CD4-positive, CD25-positive, alpha-beta regulatory T cell (primary cell): ENCODE results near the gene GPD1L. TPM values are rescaled to one million over a fixed set of nuclear protein-coding genes. Genes with fewer than 3 reads are reported as not detected.
A peak's percentile ranks its signal among the peaks of the same experiment; 100 is the strongest.
"Not testable (repeated sequence)": the region's sequence is repeated elsewhere in the genome, so short reads cannot be mapped to it uniquely, and the experiment has no call there.

Experiments used
- ATAC-seq, 2 donors: fragments of 150-1000 bp; cut with Tn5 transposase; one replicate each; pipeline ENCODE4 v1.10.0; 2021; ENCODE audit warnings: low read depth in 2 of 2, moderate number of reproducible peaks in 2 of 2, moderate library complexity in 1 of 2
- DNase-seq, 3 donors: peaks; one replicate each; pipeline versions ENCODE4 v3.0.0 to v3.0.0-alpha.2; 2012 to 2022; ENCODE audit warnings: mixed read lengths in 1 of 3
- H3K27ac ChIP-seq: one replicate; pipeline ENCODE4 v1.7.0; 2013; ENCODE audit warnings: mild to moderate bottlenecking, low read length; ENCODE audit not compliant: insufficient read depth, poor library complexity, severe bottlenecking
- H3K27me3 ChIP-seq: one replicate; pipeline ENCODE4 v1.7.0; 2013; ENCODE audit warnings: low read length; ENCODE audit not compliant: control insufficient read depth, insufficient read depth
- H3K36me3 ChIP-seq: one replicate; pipeline ENCODE4 v1.7.0; 2013; ENCODE audit warnings: mild to moderate bottlenecking, low read length, moderate library complexity; ENCODE audit not compliant: control insufficient read depth, insufficient read depth
- H3K4me1 ChIP-seq: 2 replicates; pipeline ENCODE4 v1.7.0; 2013; ENCODE audit warnings: mild to moderate bottlenecking, low read length; ENCODE audit not compliant: insufficient read depth, control insufficient read depth, poor library complexity, severe bottlenecking
- H3K4me3 ChIP-seq: one replicate; pipeline ENCODE4 v1.7.0; 2013; ENCODE audit warnings: low read depth, mild to moderate bottlenecking, low read length, moderate library complexity
- H3K9me3 ChIP-seq, 2 experiments: 1 replicate in 1 of 2; 2 replicates in 1 of 2; pipeline ENCODE4 v1.7.0; 2013; ENCODE audit warnings: low read length in 2 of 2, mild to moderate bottlenecking in 1 of 2, moderate library complexity in 1 of 2; ENCODE audit not compliant: control insufficient read depth in 2 of 2
- H3K27ac Mint-ChIP-seq, 3 donors: one replicate each; pipeline ENCODE4 v1.8.0; 2020 to 2022; ENCODE audit warnings: mild to moderate bottlenecking in 3 of 3, mixed read lengths in 3 of 3, moderate library complexity in 2 of 3
- H3K27me3 Mint-ChIP-seq: one replicate; pipeline ENCODE4 v1.8.0; 2022; ENCODE audit warnings: mild to moderate bottlenecking, mixed read lengths
- H3K36me3 Mint-ChIP-seq: one replicate; pipeline ENCODE4 v1.8.0; 2020; ENCODE audit warnings: mixed read lengths
- H3K4me1 Mint-ChIP-seq, 4 donors: one replicate each; pipeline ENCODE4 v1.8.0; 2020 to 2022; ENCODE audit warnings: mixed read lengths in 4 of 4, mild to moderate bottlenecking in 1 of 4
- H3K4me3 Mint-ChIP-seq, 4 donors: one replicate each; pipeline ENCODE4 v1.8.0; 2020 to 2022; ENCODE audit warnings: mild to moderate bottlenecking in 4 of 4, mixed read lengths in 4 of 4, moderate library complexity in 3 of 4
- H3K9me3 Mint-ChIP-seq, 7 donors: one replicate each; pipeline ENCODE4 v1.8.0; 2020 to 2022; ENCODE audit warnings: mixed read lengths in 7 of 7, mild to moderate bottlenecking in 3 of 7, moderate library complexity in 2 of 7
- polyA plus RNA-seq, 4 donors: library from polyadenylated mRNA; unstranded; fragments of 300-500 nt; fragmentation: Illumina TruSeq; gene quantifications; one replicate each; pipeline ENCODE4 v1.2.3, GENCODE V29; 2021
- total RNA-seq: library from RNA; stranded (reverse); gene quantifications from one replicate; pipeline ENCODE4 v1.2.3, GENCODE V29; 2022

GPD1L gene
- total and polyA plus RNA-seq, 5 donors from 2014 or later, result 19.5 to 30.3 (median 26.4) TPM

DNA sequence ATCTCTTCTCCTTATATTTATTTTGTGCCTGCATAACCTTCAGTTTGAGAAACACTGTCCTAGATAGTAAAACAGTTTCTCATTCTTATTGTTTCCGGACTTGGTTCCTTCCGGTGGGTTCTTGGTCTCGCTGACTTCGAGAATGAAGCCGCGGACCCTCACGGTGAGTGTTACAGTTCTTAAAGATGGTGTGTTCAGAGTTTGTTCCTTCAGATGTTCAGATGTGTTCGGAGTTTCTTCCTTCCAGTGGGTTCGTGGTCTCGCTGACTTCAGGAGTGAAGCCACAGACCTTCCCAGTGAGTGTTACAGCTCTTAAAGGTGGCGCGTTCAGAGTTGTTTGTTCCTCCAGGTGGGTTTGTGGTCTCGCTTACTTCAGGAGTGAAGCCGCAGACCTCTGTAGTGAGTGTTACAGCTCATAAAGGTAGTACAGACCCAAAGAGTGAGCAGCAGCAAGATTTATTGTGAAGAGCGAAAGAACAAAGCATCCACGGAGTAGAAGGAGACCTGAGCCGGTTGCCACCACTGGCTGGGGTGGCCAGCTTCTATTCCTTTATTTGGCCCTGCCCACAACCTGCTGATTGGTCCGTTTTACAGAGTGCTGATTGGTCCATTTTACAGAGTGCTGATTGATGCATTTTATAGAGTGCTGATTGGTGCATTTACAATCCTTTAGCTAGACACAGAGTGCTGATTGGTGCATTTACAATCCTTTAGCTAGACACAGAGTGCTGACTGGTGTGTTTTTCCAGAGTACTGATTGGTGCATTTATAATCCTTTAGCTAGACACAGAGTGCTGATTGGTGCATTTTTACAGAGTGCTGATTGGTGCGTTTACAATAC is 8.3 kb downstream of the GPD1L start:
- ATAC-seq, result peak; percentile 59 to 60

GRCh38 chr3:32117320-32117719 is 10.9 kb downstream of the GPD1L start:
- H3K27ac ChIP-seq, result no peak overlapping the region
- H3K4me3 ChIP-seq, result no peak overlapping the region
- Mint-ChIP-seq H3K36me3 (peaks cover 10% of the 10 kb centered on the region), H3K4me1 (peaks cover 29 to 76% (median 56%) of the 10 kb centered on the region in 4 donors), H3K4me3 (no peak overlapping the region), H3K27me3 (no peaks in the 10 kb centered on the region), H3K9me3 (peaks cover 0 to 6% (median 0%) of the 10 kb centered on the region in 7 donors), H3K27ac (peak overlapping the region in 1 of 3 donors; percentile 5)
- H3K36me3 ChIP-seq, result no peaks in the 10 kb centered on the region
- no peaks in the 10 kb centered on the region for H3K9me3 ChIP-seq
- ATAC-seq (no peak), DNase-seq (no peak)
- H3K27me3 ChIP-seq, result no peaks in the 10 kb centered on the region
- peaks cover 26% of the 10 kb centered on the region for H3K4me1 ChIP-seq

More for the DNA sequence above, 8.3 kb downstream of the GPD1L start:
- Histone ChIP-seq H3K4me1 (peaks cover 33% of the 10 kb centered on the region), H3K27ac (peak overlapping the region; percentile 78), H3K4me3 (peak overlapping the region; percentile 73)
- not testable (repeated sequence) for H3K27me3 ChIP-seq, H3K36me3 ChIP-seq, H3K9me3 ChIP-seq, H3K27me3 Mint-ChIP-seq, H3K9me3 Mint-ChIP-seq
- peaks cover 38 to 91% (median 63%) of the 10 kb centered on the region in 4 donors for H3K4me1 Mint-ChIP-seq
- H3K36me3 Mint-ChIP-seq, result peaks cover 14% of the 10 kb centered on the region
- peak; percentile 43 to 88 (median 78) for DNase-seq
- peak overlapping the region; percentile 83 to 90 (median 86) for H3K4me3 Mint-ChIP-seq
- peak overlapping the region; percentile 92 to 97 (median 93) for H3K27ac Mint-ChIP-seq

- H3K4me1 ChIP-seq, result peaks cover 19% of the 10 kb centered on the region
- peak overlapping the region in 1 of 4 donors; percentile 40 for H3K4me3 Mint-ChIP-seq
- ATAC-seq (no peak), DNase-seq (no peak)
- H3K4me3 ChIP-seq, result no peak overlapping the region
- H3K9me3 Mint-ChIP-seq, result peaks cover 0 to 6% (median 0%) of the 10 kb centered on the region in 7 donors
- no peaks in the 10 kb centered on the region for H3K36me3 ChIP-seq
- H3K36me3 Mint-ChIP-seq, result peaks cover 10% of the 10 kb centered on the region
- H3K27ac Mint-ChIP-seq, result peak overlapping the region in 1 of 3 donors; percentile 83
- H3K27me3 Mint-ChIP-seq, result no peaks in the 10 kb centered on the region
- H3K4me1 Mint-ChIP-seq, result peaks cover 29 to 74% (median 55%) of the 10 kb centered on the region in 4 donors
- no peaks in the 10 kb centered on the region for H3K27me3 ChIP-seq
- H3K27ac ChIP-seq, result no peak overlapping the region
- H3K9me3 ChIP-seq, result no peaks in the 10 kb centered on the region
Observed at GRCh38 chr3:32118215-32118614, 11.8 kb downstream of the GPD1L start.

DNA sequence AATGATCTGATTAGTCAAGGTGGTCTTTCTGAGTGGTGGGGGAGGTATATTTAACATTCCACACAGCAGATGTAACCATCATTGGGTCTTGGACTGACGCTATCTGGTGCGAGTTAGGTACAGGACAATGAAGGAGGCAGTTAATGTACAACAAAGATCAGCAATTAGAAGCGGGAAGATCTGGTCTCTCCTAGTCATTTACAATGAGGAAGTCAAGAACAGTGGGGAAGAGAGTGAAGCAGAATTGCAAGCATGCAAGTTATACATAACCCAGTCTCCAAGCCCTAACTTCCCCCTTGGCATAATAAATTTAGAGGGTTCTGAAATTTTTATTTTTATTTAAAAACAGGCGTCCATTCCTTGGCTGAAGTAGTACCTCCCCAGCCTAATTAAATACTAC is 14.1 kb downstream of the GPD1L start:
- H3K9me3 ChIP-seq, result no peaks in the 10 kb centered on the region
- H3K27ac ChIP-seq, result no peak overlapping the region
- DNase-seq (no peak), ATAC-seq (no peak)
- Mint-ChIP-seq H3K4me3 (no peak overlapping the region), H3K9me3 (peaks cover 0 to 2% (median 0%) of the 10 kb centered on the region in 7 donors), H3K4me1 (peaks cover 20 to 63% (median 41%) of the 10 kb centered on the region in 4 donors), H3K27me3 (no peaks in the 10 kb centered on the region), H3K36me3 (peaks cover 11% of the 10 kb centered on the region), H3K27ac (no peak overlapping the region)
- H3K4me1 ChIP-seq, result peaks cover 7% of the 10 kb centered on the region
- H3K4me3 ChIP-seq, result no peak overlapping the region
- no peaks in the 10 kb centered on the region for H3K27me3 ChIP-seq
- no peaks in the 10 kb centered on the region for H3K36me3 ChIP-seq

GRCh38 chr3:32121137-32121536 is 14.7 kb downstream of the GPD1L start:
- H3K4me3 Mint-ChIP-seq, result no peak overlapping the region
- ATAC-seq (no peak), DNase-seq (no peak)
- H3K27me3 ChIP-seq, result no peaks in the 10 kb centered on the region
- H3K9me3 ChIP-seq, result no peaks in the 10 kb centered on the region
- no peaks in the 10 kb centered on the region for H3K36me3 ChIP-seq
- no peak overlapping the region for H3K27ac Mint-ChIP-seq
- H3K4me3 ChIP-seq, result no peak overlapping the region
- peaks cover 20 to 64% (median 40%) of the 10 kb centered on the region in 4 donors for H3K4me1 Mint-ChIP-seq
- H3K27ac ChIP-seq, result no peak overlapping the region
- peaks cover 0 to 2% (median 0%) of the 10 kb centered on the region in 7 donors for H3K9me3 Mint-ChIP-seq
- peaks cover 7% of the 10 kb centered on the region for H3K4me1 ChIP-seq
- no peaks in the 10 kb centered on the region for H3K27me3 Mint-ChIP-seq
- H3K36me3 Mint-ChIP-seq, result peaks cover 11% of the 10 kb centered on the region

- H3K27me3 Mint-ChIP-seq, result no peaks in the 10 kb centered on the region
Observed at GRCh38 chr3:32123620-32124019, 17.2 kb downstream of the GPD1L start.

DNA sequence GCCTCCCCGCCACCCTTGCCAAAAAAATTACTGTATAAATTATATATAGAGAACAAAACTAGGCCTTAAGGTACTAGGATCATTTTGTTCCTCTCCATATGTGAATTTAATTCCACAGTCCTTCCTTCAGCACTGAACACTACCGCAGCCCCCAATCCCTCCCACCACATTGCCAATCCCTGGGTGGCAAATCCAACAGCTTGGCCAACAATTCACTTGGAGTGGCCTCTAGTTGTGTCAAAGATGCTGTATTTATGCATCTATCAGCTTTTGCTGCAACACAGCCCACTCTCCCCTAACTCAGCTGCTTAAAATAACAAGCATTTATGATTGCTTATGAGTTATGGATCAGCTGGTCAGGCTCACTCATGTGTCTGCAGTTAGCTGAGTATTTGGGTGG is 18.6 kb downstream of the GPD1L start:
- no peak overlapping the region for H3K4me3 Mint-ChIP-seq
- peaks cover 0 to 2% (median 0%) of the 10 kb centered on the region in 7 donors for H3K9me3 Mint-ChIP-seq
- DNase-seq, result no peak
- H3K36me3 Mint-ChIP-seq, result peaks cover 25% of the 10 kb centered on the region
- no peaks in the 10 kb centered on the region for H3K4me1 ChIP-seq
- H3K36me3 ChIP-seq, result peaks cover 8% of the 10 kb centered on the region
- no peaks in the 10 kb centered on the region for H3K9me3 ChIP-seq
- H3K27ac Mint-ChIP-seq, result no peak overlapping the region
- H3K4me3 ChIP-seq, result no peak overlapping the region
- no peak for ATAC-seq
- H3K4me1 Mint-ChIP-seq, result peaks cover 6 to 40% (median 19%) of the 10 kb centered on the region in 4 donors
- no peaks in the 10 kb centered on the region for H3K27me3 ChIP-seq
- H3K27me3 Mint-ChIP-seq, result no peaks in the 10 kb centered on the region
- H3K27ac ChIP-seq, result no peak overlapping the region

More at GRCh38 chr3:32123620-32124019, 17.2 kb downstream of the GPD1L start:
- Histone ChIP-seq H3K27me3 (no peaks in the 10 kb centered on the region), H3K9me3 (no peaks in the 10 kb centered on the region), H3K36me3 (peaks cover 4% of the 10 kb centered on the region), H3K4me1 (peaks cover 7% of the 10 kb centered on the region), H3K4me3 (no peak overlapping the region), H3K27ac (no peak overlapping the region)
- peaks cover 0 to 2% (median 0%) of the 10 kb centered on the region in 7 donors for H3K9me3 Mint-ChIP-seq
- H3K36me3 Mint-ChIP-seq, result peaks cover 13% of the 10 kb centered on the region
- peak overlapping the region in 1 of 3 donors; percentile 68 for H3K27ac Mint-ChIP-seq
- no peak for DNase-seq
- peaks cover 19 to 50% (median 27%) of the 10 kb centered on the region in 4 donors for H3K4me1 Mint-ChIP-seq
- no peak for ATAC-seq
- H3K4me3 Mint-ChIP-seq, result no peak overlapping the region
